NCI-H1694 treated with DMSO at 0.1 percent for 48 hours (cell line): ENCODE results near the gene BBS10.
A peak's percentile ranks its signal among the peaks of the same experiment; 100 is the strongest.
"Not testable (repeated sequence)": the region's sequence is repeated elsewhere in the genome, so short reads cannot be mapped to it uniquely, and the experiment has no call there.

Experiments used
- DNase-seq: peaks from one replicate; lab custom pipeline; 2025; lab: John Stamatoyannopoulos, UW

The BBS10 gene

DNA sequence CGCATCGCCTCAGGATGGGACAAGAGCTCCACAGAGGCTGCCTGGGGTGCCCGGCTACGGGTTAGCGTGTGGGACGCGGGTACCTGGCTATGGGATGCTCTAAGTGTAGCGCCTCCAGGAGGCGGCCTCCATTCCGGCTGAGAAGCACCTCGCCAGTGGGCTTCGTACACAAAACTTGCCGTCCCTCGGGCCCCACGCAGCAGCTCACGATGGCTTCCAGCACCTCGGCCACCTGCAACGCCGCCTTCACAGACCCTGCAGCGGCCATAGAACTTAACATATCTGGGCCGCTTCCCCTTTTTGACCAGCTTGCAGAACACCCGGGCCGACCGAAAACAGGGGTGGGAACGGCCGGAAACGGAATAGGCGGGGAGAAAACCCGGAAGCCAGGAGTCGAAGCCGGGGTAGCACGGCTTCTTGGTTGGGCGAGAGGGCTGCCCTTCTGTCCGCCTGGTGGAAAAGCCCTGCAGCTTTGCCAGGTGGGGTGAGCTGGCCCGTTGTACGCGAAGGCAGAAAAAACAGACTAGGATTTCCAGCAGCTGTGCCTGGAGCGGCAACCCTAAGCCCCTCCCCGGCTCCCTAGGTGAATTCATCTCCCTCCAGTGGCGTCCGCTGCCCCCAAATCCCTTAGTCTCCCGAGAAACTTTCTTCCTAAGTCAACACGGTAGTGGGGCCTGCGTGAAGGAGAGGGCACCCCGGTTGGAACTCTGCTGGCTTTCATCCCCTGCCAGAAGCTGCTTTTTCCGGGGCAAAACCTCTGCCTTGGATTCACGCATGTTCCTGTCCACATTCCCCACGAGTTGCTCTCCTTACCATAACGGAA is at the start of gene BBS10:
TSS of gene BBS10 (minus strand) at position 337 of the 823 bp plus-strand sequence. CDS start at position 280, 57 bp downstream.
- DNase-seq, result peak; percentile 89

DNA sequence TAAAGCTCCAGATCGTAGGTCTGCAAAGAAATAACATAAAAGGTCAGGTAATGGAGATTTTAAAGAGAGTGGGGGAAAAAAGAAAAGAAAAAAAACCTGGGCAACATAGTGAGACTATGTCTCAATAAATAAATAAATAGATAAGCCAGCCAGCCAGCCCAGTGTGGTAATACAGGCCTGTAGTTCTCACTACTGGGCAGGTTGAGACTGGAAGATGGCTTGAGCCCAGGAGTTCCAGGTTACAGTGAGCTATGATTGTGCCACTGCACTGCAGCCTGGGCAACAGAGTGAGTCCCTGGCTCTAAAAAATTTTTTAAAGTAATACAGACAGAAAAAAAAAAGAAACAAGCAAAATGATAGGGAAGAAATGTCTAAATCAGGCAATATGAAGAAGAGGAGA is 43.2 kb upstream of the BBS10 start:
- no peak for DNase-seq

DNA sequence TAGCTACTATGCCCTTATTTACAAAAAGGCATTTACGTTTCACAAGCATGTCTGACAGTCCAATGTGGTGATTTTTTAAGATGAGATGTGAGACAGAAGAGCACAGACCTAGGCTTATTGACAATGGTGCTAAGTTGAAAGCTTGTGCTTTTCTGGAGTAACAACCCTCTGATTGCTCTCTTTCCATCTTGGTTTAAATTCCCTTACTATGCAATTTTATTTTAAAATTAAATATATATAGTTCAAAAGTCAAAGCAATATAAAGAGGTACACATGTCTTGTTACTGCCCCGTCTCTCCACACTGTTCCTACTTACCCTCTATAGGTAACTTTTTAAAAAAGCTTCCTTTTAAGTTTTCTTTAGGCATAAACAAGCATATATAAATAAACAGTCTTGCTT is 39.4 kb upstream of the BBS10 start:
- no peak for DNase-seq

DNA sequence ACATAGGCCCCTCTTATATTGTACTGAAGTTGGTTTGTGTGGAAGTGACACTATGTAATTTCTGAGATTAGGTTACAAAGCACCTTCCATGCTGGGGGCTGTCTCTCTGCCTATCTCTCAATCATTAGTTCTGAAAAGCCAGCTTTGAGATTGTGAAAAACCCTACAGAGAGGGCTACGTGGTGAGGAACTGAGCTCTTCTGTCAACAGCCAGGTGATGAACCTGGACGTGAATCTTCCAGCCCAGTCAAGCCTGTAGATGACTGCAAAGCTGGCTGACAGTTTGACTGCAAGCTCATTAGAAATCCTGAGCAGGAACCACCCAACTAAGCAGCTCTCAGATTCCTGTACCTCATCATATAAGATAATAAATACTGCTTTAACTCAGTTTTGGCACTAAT is 36.3 kb upstream of the BBS10 start:
- no peak for DNase-seq

DNA sequence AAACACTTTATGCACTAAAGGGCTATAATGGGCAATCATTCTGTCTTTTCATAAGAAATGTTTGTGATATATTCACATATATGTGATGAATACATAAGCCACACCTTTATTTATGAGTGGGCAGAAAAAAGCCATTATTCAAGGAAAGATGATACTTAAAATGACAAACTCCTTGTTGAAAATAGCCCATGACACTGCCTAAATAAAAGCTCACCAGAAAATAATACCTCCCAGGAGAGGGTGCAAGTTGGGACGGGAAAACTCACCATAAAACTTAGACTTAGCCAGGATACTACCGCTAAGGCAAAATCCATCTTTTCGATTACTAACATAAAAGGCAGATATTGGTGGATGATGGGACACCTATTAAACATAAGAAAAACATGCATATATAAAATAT is 35.8 kb upstream of the BBS10 start:
- no peak for DNase-seq

- DNase-seq, result no peak
These were observed 31.0 kb upstream of the BBS10 start for GRCh38 chr12:76379261-76379660.

DNA sequence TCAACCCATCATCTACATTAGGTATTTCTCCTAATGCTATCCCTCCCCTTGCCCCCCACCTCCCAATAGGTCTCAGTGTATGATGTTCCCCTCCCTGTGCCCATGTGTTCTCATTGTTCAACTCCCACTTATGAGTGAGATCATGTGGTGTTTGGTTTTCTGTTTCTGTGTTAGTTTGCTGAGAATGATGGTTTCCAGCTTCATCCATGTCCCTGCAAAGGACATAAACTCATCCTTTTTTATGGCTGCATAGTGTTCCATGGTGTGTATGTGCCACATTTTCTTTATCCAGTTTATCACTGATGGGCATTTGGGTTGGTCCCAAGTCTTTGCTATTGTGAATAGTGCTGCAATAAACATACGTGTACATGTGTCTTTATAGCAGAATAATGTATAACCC is 28.7 kb upstream of the BBS10 start:
- not testable (repeated sequence) for DNase-seq

DNA sequence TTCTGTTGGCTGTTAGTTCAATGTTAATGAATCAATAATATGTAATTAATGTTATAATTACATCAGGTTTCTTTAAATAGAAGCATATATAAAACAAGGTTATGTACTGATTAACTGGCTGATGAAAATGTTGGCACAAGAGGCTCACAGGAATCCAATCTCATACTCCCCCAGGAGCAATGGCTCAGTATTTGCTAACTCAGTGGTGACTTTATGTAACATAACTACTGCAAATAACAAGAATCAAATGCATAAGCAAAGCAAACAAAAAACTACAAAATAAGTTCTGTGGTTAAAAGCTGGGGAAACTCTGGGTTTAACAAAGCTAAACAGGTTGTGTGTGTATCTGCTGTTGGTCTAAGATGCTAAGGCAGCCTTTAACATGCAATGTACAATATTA is 27.7 kb upstream of the BBS10 start:
- no peak for DNase-seq

DNA sequence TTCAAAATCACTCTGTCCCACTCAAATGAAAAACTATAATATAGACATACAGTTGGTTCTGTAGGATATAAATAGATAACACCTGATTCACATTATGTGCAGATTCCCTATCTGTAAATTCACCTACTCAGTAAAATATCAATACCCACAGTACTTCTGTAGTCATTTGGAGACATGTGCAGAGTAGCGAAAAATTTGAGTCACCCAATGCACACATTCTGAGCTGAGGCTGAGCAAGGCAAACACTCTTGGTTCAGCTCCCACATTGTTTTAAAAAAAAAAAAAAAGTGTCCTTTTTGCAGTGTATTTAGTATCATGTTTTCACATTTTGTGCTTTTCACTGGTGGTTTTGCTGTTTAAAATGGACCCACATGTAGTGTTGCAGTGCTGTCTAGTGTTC is 27.3 kb upstream of the BBS10 start:
- DNase-seq, result no peak

DNA sequence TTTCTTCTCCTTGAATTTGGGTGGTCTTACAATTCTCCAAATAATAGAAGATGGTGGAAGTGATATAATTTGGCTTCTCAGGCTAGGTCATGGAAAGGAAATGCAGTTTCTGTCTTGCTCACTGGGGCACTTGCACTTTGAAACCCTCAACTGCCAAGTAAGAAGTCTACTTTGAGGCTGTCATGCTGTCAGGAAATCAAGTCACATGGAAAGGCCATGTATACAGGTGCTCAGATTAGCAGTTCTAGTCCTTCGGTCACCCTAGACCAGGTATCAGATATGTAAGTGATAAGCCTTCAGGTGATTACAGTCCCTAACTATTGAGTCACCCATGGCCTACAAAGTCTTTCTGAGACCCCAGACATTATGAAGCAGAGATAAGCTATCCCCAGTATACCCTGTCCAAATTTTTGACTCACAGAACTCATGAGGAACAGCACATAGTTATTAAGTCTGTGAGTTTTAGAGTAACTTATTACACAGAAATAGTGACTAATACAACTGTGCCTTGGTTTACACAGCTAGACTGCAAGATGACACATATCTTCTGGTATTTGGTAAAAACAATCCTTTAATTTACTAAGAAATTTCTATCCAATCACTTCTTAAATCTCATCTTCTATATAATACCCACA is 26.3 kb upstream of the BBS10 start:
- no peak for DNase-seq

DNA sequence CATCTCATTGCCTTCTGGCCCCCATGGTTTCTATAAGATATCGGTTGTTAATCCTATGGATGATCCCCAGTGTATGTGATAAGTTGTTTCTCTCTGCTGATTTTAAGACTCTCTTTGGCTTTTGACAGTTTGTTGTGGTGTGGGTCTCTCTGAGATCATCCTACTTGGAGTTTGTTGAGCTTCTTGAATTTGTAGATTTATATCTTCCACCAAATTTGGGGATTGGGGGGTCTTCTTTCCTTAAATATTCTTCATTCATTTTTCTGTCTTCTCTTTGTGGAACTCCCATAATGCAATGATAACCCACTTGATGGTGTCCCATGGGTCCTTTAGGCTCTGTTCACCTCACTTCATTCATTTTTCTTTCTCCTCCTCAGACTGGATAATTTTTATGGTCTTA is 20.0 kb upstream of the BBS10 start:
- DNase-seq, result no peak

DNA sequence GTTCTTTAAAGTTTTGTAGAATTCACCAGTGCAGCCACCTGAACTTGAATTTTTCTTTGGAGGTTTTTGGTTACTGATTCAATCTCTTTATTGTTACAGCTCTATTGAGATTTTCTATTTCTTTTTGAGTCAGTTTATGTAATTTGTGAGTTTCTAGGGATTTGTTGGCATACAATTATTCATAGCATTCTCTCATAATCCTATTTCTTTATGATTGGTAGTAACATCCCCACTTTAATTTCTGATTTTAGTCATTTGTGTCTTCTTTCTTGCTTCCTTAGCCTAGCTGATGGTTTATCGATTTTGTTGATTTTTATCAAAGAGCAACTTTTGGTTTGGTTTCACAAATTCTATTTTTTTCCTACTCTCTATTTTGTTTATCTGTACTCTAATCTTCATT is 17.9 kb upstream of the BBS10 start:
- DNase-seq, result no peak

DNA sequence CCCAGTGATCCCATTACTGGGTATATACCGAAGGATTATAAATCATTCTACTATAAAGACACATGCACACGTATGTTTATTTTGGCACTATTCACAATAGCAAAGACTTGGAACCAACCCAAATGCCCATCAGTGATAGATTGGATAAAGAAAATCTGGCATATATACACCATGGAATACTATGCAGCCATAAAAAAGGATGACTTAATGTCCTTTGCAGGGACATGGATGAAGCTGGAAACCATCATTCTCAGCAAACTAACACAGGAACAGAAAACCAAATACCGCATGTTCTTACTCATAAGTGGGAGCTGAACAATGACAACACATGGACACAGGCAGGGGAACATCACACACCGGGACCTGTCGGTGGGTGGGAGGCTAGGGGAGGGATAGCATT is 15.9 kb upstream of the BBS10 start:
- not testable (repeated sequence) for DNase-seq

GRCh38 chr12:76360316-76360715 is 12.1 kb upstream of the BBS10 start:
- DNase-seq, result no peak

DNA sequence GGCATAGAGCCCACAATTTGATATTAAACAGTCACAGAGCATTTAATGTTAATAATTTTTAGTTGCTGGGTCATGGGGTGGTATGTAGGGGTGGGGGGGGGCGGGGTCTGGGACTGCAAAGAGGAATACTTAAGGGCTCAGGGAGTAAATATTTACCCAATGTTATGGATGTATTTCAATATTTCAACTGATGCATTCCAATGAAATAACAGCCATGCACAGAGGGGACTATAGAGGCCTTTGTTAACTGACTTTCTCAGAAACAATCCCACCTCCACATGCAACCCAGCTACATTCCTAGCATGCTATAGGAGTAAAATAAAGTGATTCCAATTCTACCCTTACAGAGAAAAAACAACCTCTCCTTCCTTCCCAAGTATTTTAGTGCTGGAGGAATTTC is 7.9 kb upstream of the BBS10 start:
- DNase-seq, result no peak

GRCh38 chr12:76346798-76347420 is 1.3 kb downstream of the BBS10 start:
- peak; percentile 55 for DNase-seq

- no peak for DNase-seq
These were observed 2.0 kb downstream of the BBS10 start for GRCh38 chr12:76346236-76346635.

- DNase-seq, result no peak
These were observed 2.6 kb downstream of the BBS10 start for GRCh38 chr12:76345569-76345968.

DNA sequence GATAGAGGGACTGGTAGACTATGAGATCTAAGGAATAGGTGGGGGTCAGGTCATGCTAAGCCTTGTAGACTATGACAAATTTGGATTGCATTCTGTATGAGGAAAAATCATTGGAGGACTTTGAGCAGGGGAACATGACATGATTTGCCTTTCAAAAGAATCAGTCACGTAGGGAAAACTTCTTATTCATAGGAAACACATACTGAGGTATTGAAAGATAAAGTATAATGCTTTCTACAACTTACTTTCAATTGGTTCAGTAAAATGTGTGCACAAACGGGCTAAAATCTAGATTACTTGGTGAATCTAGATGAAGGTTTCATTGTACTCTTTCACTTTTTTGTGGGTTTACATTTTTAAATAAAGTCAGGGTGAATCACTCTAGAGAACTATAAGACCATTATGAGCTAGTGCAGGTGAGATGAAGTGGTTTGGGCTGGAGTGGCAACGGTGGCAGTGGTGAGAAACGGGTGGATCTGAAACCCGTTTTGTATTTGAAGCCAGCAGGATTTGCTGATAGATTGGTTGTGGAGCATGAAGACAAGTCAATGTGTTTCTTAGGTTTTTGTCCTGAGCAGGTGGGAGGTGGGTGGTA is 6.7 kb downstream of the BBS10 start:
- no peak for DNase-seq

DNA sequence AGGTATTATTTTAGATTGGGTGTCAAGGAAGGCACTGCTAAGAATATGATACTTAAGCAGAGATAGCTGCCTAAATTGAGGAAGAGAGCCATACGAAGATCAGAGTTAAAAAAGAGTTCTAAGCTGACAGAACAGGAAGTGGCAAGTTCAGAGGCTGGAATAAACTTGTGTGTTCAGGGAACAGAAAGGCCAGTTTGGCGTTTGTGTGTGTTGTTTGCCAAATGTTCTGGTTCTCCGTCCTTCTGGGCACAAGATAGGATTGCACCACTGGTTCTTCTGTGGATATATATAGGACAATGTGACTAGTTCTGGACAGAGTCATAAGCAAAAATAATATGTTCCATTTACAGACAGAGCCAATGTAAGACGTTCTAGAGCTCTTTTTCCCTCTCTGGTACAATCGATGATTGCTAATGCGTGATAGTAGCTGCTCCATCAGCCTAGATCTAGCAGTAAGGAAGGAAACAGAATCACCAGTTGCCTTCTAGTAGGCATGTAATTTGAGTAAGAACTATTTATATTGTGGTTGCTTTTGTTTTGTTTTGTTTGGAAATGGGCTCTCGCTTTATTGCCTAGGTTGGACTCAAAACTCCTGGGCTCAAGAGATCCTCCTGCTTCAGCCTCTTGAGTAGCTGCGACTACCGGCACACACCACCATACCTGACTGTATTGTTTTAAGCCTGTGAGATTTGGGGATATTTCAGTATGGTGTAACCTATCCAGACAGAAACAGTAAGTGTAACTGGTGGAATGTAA is 7.4 kb downstream of the BBS10 start:
- DNase-seq, result no peak

DNA sequence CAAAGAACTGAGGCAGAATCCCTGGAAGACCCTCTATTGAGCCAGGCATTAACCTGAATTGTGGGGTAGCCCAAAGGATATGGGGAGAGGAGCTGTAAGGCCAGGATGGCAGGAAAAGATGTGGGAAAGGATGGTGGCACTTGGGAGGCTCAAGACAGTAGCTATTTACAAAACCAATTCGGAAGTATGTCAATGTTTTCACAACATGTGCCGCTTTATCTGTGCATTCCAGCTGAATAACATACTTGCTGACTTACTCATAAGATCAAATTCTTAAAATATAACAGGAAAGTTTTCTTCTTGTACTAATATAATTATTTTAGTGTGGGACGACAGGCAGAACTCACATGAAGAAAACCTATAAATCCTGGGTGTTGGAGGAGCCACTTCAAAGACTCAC is 10.6 kb downstream of the BBS10 start:
- DNase-seq, result no peak

GRCh38 chr12:76332606-76333005 is 15.6 kb downstream of the BBS10 start:
- no peak for DNase-seq
